Thyroid gland (tissue), 4 donors: ENCODE measurements around the gene DISC1. TPM values are rescaled to one million over a fixed set of nuclear protein-coding genes. Genes with fewer than 3 reads are reported as not detected.

Source experiments
- DNase-seq, 2 donors: peaks; one replicate each; pipeline ENCODE4 v3.0.0-alpha.2; 2019
- H3K27ac ChIP-seq, 3 donors: fragments of 200-600 bp; sonication (generic); 1 replicate in 2 of 3; 2 replicates in 1 of 3; pipeline ENCODE4 v1.5.1; 2016 to 2019; ENCODE audit warnings: mild to moderate bottlenecking in 1 of 3, moderate library complexity in 1 of 3
- H3K27me3 ChIP-seq: fragments of 200-600 bp; sonication (generic); one replicate; pipeline ENCODE4 v1.5.1; 2019
- H3K36me3 ChIP-seq, 2 donors: fragments of 200-600 bp; sonication (generic); one replicate each; pipeline ENCODE4 v1.5.1; 2016 to 2019
- H3K4me1 ChIP-seq, 2 donors: fragments of 200-600 bp; sonication (generic); one replicate each; pipeline ENCODE4 v1.5.1; 2017 to 2019
- H3K4me3 ChIP-seq, 3 donors: fragments of 200-600 bp; sonication (generic); replicated peaks in 1 of 3; 1 replicate in 2 of 3; 2 replicates in 1 of 3; pipeline ENCODE4 v1.5.1; 2016; ENCODE audit warnings: mild to moderate bottlenecking in 1 of 3
- H3K9me3 ChIP-seq: fragments of 200-600 bp; sonication (generic); one replicate; pipeline ENCODE4 v1.5.1; 2017
- POLR2A ChIP-seq, 2 donors: fragments of 450-650 bp; IDR thresholded peaks; one replicate each; pipeline ENCODE4 v1.6.1; 2017; ENCODE audit warnings: antibody characterized with exemption in 2 of 2, mild to moderate bottlenecking in 2 of 2, moderate library complexity in 1 of 2
- WGBS, 2 donors: methylation state at CpG; one replicate each; pipeline ENCODE4 v1.1.5; 2017; 5-methylcytosine and 5-hydroxymethylcytosine counted together
- intact Hi-C: fragments of 100-400 bp; cut with DNase I; formaldehyde crosslinking; loops from one replicate; pipeline ENCODE4 v1.15.1; 2023
- total RNA-seq, 4 donors: library from RNA; depleted of rRNA; stranded (reverse); fragments of >200 nt; gene quantifications; one replicate each; pipeline ENCODE4 v1.2.3, GENCODE V29; 2016
- TF ChIP-seq, protein P1 (sequence below), 6 experiments: fragments of 200-600 bp in 3 of 6; fragments of 450-650 bp in 3 of 6; sonication (generic) in 3 of 6; IDR thresholded peaks; one replicate each; pipeline ENCODE4 v1.5.1; 2016 to 2019; ENCODE audit warnings: antibody characterized with exemption in 6 of 6, mild to moderate bottlenecking in 2 of 6, inconsistent platforms in 1 of 6, moderate library complexity in 1 of 6

The DISC1 gene
- total RNA-seq, 4 donors from 2014 or later = 6.9 to 17.7 (median 9.8) TPM

DNA sequence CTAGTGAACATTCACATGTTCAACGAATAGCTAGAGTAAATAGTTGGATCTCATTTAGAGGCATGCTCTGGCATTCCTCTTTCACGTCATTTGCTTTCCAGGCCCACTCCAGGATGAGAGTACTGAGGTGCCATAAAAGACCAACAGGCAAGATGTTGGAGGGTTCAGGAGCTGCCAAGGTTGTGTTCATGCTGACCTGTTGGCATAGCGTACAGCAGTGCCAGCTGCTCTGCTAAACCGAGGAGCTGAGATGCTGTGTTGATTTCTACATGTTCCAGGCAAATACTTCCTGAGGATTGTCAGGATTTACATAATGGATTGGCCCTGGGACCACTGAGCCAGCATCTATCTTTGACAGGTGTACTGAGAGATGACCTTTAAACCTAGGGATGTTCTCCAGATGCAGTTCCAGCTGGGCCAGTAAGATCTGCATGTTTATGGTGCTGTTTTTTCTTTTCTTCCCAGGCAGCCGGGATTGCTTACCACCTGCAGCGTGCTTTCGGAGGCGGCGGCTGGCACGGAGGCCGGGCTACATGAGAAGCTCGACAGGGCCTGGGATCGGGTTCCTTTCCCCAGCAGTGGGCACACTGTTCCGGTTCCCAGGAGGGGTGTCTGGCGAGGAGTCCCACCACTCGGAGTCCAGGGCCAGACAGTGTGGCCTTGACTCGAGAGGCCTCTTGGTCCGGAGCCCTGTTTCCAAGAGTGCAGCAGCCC lies 66.9 kb downstream of the DISC1 start:
- Histone ChIP-seq H3K4me1 (peaks cover 4 to 22% of the 10 kb centered on the region in 2 donors), H3K27me3 (no peaks in the 10 kb centered on the region), H3K4me3 (no peak overlapping the region), H3K36me3 (no peaks in the 10 kb centered on the region), H3K9me3 (no peaks in the 10 kb centered on the region), H3K27ac (no peak overlapping the region)
- intact Hi-C loops = no loop called here
- DNase-seq = no peak
- 91 to 96% methylated on average over 13 to 17 of the region's 18 CpGs for WGBS, 2 donors
- TF ChIP-seq, protein P1, sequence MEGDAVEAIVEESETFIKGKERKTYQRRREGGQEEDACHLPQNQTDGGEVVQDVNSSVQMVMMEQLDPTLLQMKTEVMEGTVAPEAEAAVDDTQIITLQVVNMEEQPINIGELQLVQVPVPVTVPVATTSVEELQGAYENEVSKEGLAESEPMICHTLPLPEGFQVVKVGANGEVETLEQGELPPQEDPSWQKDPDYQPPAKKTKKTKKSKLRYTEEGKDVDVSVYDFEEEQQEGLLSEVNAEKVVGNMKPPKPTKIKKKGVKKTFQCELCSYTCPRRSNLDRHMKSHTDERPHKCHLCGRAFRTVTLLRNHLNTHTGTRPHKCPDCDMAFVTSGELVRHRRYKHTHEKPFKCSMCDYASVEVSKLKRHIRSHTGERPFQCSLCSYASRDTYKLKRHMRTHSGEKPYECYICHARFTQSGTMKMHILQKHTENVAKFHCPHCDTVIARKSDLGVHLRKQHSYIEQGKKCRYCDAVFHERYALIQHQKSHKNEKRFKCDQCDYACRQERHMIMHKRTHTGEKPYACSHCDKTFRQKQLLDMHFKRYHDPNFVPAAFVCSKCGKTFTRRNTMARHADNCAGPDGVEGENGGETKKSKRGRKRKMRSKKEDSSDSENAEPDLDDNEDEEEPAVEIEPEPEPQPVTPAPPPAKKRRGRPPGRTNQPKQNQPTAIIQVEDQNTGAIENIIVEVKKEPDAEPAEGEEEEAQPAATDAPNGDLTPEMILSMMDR (IDR thresholded peaks at IDR 0.05) = no peak
- TF ChIP-seq POLR2A (IDR thresholded peaks at IDR 0.05) = no peak

DNA sequence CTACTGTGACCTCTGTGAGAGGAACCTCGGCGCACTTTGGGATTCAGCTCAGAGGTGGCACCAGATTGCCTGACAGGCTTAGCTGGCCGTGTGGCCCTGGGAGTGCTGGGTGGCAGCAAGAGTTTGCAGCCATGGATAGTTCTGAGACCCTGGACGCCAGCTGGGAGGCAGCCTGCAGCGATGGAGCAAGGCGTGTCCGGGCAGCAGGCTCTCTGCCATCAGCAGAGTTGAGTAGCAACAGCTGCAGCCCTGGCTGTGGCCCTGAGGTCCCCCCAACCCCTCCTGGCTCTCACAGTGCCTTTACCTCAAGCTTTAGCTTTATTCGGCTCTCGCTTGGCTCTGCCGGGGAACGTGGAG lies 67.5 kb downstream of the DISC1 start:
- no peaks in the 10 kb centered on the region for H3K9me3 ChIP-seq
- H3K4me3 ChIP-seq = no peak overlapping the region
- 100% methylated on average over 11 of the region's 11 CpGs; no CpG with 5 or more reads in 1 of the 2 donors for WGBS, 2 donors
- no peak for DNase-seq
- intact Hi-C loops = no loop called here
- H3K27ac ChIP-seq = no peak overlapping the region
- H3K4me1 ChIP-seq = peaks cover 4 to 22% of the 10 kb centered on the region in 2 donors
- H3K36me3 ChIP-seq = no peaks in the 10 kb centered on the region
- H3K27me3 ChIP-seq = no peaks in the 10 kb centered on the region
- TF ChIP-seq, protein P1 (IDR thresholded peaks at IDR 0.05) = no peak
- no peak for TF ChIP-seq POLR2A (IDR thresholded peaks at IDR 0.05)

DNA sequence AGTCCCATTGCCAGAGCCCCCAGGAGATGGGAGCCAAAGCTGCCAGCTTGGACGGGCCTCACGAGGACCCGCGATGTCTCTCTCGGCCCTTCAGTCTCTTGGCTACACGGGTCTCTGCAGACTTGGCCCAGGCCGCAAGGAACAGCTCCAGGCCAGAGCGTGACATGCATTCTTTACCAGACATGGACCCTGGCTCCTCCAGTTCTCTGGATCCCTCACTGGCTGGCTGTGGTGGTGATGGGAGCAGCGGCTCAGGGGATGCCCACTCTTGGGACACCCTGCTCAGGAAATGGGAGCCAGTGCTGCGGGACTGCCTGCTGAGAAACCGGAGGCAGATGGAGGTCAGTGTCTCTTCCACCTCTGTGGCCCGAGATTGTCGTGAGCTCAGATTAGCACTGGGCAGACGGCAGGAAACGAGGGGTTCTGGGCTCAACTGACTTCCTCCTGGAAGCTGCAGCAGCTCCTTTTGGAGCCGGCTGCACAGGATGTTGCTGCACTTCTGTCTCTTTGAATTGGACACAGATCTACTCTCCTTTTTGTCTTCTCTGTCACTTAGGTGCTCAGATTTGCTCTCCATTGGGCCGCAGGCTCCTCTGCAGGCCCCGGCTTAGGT lies 68.0 kb downstream of the DISC1 start:
- WGBS, 2 donors = 70 to 86% methylated on average over 7 to 17 of the region's 18 CpGs
- intact Hi-C loops = no loop called here
- Histone ChIP-seq H3K4me3 (no peak overlapping the region), H3K4me1 (peaks cover 4 to 22% of the 10 kb centered on the region in 2 donors), H3K27me3 (no peaks in the 10 kb centered on the region), H3K36me3 (no peaks in the 10 kb centered on the region), H3K9me3 (no peaks in the 10 kb centered on the region), H3K27ac (no peak overlapping the region)
- TF ChIP-seq POLR2A (IDR thresholded peaks at IDR 0.05) = no peak
- TF ChIP-seq, protein P1 (IDR thresholded peaks at IDR 0.05) = no peak
- no peak for DNase-seq

DNA sequence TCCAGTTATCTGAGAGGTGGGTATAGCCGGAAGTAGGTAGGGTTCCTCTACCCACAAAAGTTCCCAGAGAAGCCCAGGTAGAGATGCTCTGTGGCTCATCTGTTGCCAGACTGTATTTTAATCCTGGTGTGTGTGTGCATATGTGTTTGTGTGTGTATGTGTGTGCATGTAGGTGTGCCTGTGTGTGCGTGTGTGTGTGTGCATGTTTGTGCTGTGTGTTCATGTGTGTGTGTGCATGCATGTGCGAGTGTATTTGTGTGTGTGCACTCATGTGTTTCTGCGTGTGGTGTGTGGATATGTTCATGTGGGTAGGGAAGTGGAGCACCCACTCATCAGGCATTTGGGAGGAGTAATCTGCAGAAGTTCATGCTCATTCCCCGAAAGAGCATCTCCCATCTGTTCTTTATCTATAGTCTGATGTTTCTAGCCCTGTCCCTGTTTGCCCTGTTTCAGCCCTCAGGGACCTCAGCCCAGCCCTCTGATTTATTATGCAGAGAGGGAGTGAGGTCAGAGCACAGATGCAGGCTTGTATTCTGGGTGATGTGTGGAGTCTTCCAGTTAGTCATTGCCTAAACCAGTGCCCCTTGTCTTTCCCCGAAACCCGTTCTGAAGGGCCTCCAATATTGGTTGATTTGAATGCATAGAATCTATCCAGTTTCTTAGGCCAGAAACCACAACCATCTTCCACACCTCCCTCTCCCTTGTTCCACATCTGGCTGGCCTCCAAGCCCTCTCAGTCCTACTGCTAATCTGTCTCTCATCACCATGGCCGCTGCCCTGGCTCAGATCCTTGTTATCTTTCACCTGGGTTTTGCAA lies 69.1 kb downstream of the DISC1 start:
- Histone ChIP-seq H3K4me3 (no peak overlapping the region), H3K9me3 (no peaks in the 10 kb centered on the region), H3K27ac (no peak overlapping the region), H3K4me1 (peaks cover 0 to 13% of the 10 kb centered on the region in 2 donors), H3K36me3 (no peaks in the 10 kb centered on the region), H3K27me3 (no peaks in the 10 kb centered on the region)
- intact Hi-C loops = no loop called here
- no peak for TF ChIP-seq POLR2A (IDR thresholded peaks at IDR 0.05)
- TF ChIP-seq, protein P1 (IDR thresholded peaks at IDR 0.05) = no peak
- DNase-seq = no peak
- WGBS, 2 donors = 83 to 88% methylated on average over 8 of the region's 8 CpGs
